Loucy (cell line): ENCODE results near the gene RASSF5.

ENCODE experiments used
- H2AFZ ChIP-seq: fragments of 200-600 bp; sonication (generic); 2 replicates; pipeline ENCODE4 v1.6.0; 2016; ENCODE audit warnings: antibody characterized with exemption, mild to moderate bottlenecking, low read length, moderate library complexity
- H3F3A ChIP-seq: fragments of 200-600 bp; 2 replicates; pipeline ENCODE4 v1.6.0; 2016; ENCODE audit warnings: antibody characterized with exemption, low read depth, mild to moderate bottlenecking
- H3K27me3 ChIP-seq: fragments of 200-600 bp; sonication (generic); 2 replicates; pipeline ENCODE4 v1.6.1; 2014; ENCODE audit warnings: low read length, mild to moderate bottlenecking; ENCODE audit not compliant: insufficient read depth, poor library complexity, severe bottlenecking
- H3K36me3 ChIP-seq: fragments of 200-600 bp; sonication (generic); 2 replicates; pipeline ENCODE4 v1.6.1; 2016; ENCODE audit warnings: low read length; ENCODE audit not compliant: insufficient read depth
- H3K4me1 ChIP-seq: fragments of 200-600 bp; sonication (generic); 2 replicates; pipeline ENCODE4 v1.5.1; 2014; ENCODE audit warnings: low read length, mild to moderate bottlenecking; ENCODE audit not compliant: insufficient read depth, poor library complexity, severe bottlenecking
- H3K4me2 ChIP-seq: fragments of 200-600 bp; sonication (generic); 2 replicates; pipeline ENCODE4 v1.6.0; 2014; ENCODE audit warnings: antibody characterized with exemption, low read length, low read depth, mild to moderate bottlenecking; ENCODE audit not compliant: poor library complexity, severe bottlenecking
- H3K4me3 ChIP-seq: fragments of 200-600 bp; sonication (generic); 2 replicates; pipeline ENCODE4 v1.5.1; 2014; ENCODE audit warnings: low read length, mild to moderate bottlenecking, mixed read lengths; ENCODE audit not compliant: poor library complexity, severe bottlenecking
- H3K79me2 ChIP-seq: fragments of 200-600 bp; sonication (generic); 2 replicates; pipeline ENCODE4 v1.6.1; 2014; ENCODE audit warnings: low read length; ENCODE audit not compliant: insufficient read depth
- H3K9ac ChIP-seq: fragments of 200-600 bp; sonication (generic); 2 replicates; pipeline ENCODE4 v1.6.0; 2014; ENCODE audit warnings: mild to moderate bottlenecking, low read depth, low read length, moderate library complexity; ENCODE audit not compliant: poor library complexity, severe bottlenecking
- H3K9me2 ChIP-seq: fragments of 200-600 bp; sonication (generic); replicated peaks from 2 replicates; pipeline ENCODE4 v1.6.1; 2016; ENCODE audit warnings: low read depth, low read length, mixed read lengths
- H3K9me3 ChIP-seq: fragments of 200-600 bp; sonication (generic); 2 replicates; pipeline ENCODE4 v1.6.1; 2014; ENCODE audit warnings: mild to moderate bottlenecking, antibody characterized with exemption, low read length, low read depth; ENCODE audit not compliant: insufficient read depth
- H4K20me1 ChIP-seq: fragments of 200-600 bp; sonication (generic); 2 replicates; pipeline ENCODE4 v1.6.0; 2014; ENCODE audit warnings: antibody characterized with exemption, low read length, mild to moderate bottlenecking; ENCODE audit not compliant: insufficient read depth, poor library complexity, severe bottlenecking
- EZH2phosphoT487 ChIP-seq: fragments of 200-600 bp; IDR thresholded peaks from 2 replicates; pipeline ENCODE4 v1.6.1; 2018; ENCODE audit warnings: antibody characterized with exemption, mild to moderate bottlenecking, moderate library complexity, borderline replicate concordance
- TF ChIP-seq, protein P1 (sequence below): fragments of 200-600 bp; sonication (generic); conservative IDR thresholded peaks from 2 replicates; pipeline ENCODE4 v1.5.1; 2014; ENCODE audit warnings: mild to moderate bottlenecking, antibody characterized with exemption, low read length

RASSF5 gene

DNA sequence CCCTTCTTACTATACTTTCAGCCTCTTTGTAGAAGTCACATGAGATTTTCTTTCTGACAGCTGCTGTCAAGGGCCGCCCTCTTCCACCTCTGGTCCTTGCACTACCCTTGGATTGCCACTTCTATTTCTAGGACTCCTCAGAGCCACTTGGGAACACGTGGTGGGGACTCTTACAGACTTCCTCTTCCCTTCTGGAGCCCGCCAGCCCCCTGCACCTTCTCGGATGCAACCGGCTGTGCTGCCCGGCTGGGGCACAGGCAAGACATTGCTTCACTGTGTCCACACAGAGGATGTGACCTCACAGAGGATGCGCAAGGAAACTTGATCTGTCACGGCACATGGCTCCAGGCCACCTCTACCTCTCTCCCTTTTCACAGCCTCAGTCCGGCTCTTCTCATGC, 39.4 kb upstream of the RASSF5 start:
- H3K4me3 ChIP-seq: no peak overlapping the region
- H3K9ac ChIP-seq: no peak overlapping the region
- H3K79me2 ChIP-seq: peaks cover 23% of the 10 kb centered on the region
- no peaks in the 10 kb centered on the region for H3K9me2 ChIP-seq
- no peaks in the 10 kb centered on the region for H3K27me3 ChIP-seq
- H3K4me2 ChIP-seq: no peak overlapping the region
- no peaks in the 10 kb centered on the region for H3K36me3 ChIP-seq
- peaks cover 60% of the 10 kb centered on the region for H3K4me1 ChIP-seq
- H3K9me3 ChIP-seq: no peaks in the 10 kb centered on the region
- peaks cover 13% of the 10 kb centered on the region for H4K20me1 ChIP-seq
- no peaks in the 10 kb centered on the region for H3F3A ChIP-seq
- no peak overlapping the region for H2AFZ ChIP-seq
- TF ChIP-seq, protein P1, sequence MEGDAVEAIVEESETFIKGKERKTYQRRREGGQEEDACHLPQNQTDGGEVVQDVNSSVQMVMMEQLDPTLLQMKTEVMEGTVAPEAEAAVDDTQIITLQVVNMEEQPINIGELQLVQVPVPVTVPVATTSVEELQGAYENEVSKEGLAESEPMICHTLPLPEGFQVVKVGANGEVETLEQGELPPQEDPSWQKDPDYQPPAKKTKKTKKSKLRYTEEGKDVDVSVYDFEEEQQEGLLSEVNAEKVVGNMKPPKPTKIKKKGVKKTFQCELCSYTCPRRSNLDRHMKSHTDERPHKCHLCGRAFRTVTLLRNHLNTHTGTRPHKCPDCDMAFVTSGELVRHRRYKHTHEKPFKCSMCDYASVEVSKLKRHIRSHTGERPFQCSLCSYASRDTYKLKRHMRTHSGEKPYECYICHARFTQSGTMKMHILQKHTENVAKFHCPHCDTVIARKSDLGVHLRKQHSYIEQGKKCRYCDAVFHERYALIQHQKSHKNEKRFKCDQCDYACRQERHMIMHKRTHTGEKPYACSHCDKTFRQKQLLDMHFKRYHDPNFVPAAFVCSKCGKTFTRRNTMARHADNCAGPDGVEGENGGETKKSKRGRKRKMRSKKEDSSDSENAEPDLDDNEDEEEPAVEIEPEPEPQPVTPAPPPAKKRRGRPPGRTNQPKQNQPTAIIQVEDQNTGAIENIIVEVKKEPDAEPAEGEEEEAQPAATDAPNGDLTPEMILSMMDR: no peak

DNA sequence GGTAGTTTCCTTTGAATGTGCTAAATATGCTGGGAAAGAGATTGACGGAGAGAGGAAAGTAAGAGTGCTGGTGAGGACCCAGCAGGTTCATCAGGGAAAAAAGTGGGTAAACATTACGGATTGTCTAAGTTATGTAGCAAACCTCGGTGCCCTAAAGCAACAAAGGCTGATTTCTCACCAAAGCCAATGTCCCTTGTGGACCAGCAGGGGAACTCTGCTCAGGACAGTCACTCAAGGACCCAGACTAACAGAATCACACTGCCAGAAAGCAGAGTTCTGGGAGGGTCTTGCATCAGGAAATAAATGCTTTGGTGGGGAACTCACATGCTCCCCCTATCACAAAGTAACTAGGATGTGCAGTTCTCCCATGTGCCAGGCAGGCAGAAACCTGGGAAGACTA, 38.8 kb upstream of the RASSF5 start:
- TF ChIP-seq EZH2phosphoT487: no peak
- TF ChIP-seq, protein P1: no peak; the same call in 1 of the 2 replicates
- H3K79me2 ChIP-seq: peaks cover 30% of the 10 kb centered on the region
- H3K9me3 ChIP-seq: no peaks in the 10 kb centered on the region
- no peaks in the 10 kb centered on the region for H3K9me2 ChIP-seq
- H3K27me3 ChIP-seq: no peaks in the 10 kb centered on the region
- no peaks in the 10 kb centered on the region for H3F3A ChIP-seq
- no peak overlapping the region for H3K4me3 ChIP-seq
- no peak overlapping the region for H3K4me2 ChIP-seq
- H3K4me1 ChIP-seq: peaks cover 65% of the 10 kb centered on the region
- H2AFZ ChIP-seq: no peak overlapping the region
- H3K9ac ChIP-seq: no peak overlapping the region
- H4K20me1 ChIP-seq: peaks cover 16% of the 10 kb centered on the region
- H3K36me3 ChIP-seq: no peaks in the 10 kb centered on the region; the same call in 1 of the 2 replicates

DNA sequence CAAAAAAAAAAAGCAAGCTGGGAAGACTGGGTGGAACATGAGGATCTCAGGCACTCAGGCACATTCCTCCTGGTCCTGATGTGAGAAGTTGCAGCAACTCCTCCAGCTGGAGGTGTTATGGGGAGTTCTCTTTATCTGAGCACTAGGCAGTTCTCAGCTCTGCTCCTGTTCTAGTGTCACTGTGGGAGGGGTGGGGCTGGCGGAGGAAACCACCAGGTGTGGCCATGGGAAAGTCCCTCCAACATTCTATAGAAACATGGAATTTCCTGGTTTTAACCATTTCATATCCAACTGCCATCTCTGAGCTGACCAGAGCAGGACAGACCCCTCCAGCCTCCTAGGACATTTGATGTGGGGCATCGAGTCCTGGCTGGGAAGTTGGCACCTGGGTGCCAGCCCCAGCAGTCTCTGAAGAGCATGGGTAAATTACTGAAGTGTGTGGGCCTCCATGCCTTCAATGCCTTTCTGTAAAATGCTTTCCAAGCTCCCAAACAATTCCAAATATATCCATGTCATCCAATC, 37.9 kb upstream of the RASSF5 start:
- no peaks in the 10 kb centered on the region for H3K9me2 ChIP-seq
- peaks cover 33% of the 10 kb centered on the region for H3K79me2 ChIP-seq
- no peak for TF ChIP-seq EZH2phosphoT487
- TF ChIP-seq, protein P1: no peak
- H3K27me3 ChIP-seq: no peaks in the 10 kb centered on the region
- peak overlapping the region; percentile 91 for H2AFZ ChIP-seq
- H3K9me3 ChIP-seq: no peaks in the 10 kb centered on the region
- H3K36me3 ChIP-seq: peaks cover 6% of the 10 kb centered on the region; the same call in 1 of the 2 replicates
- peaks cover 65% of the 10 kb centered on the region for H3K4me1 ChIP-seq
- peak overlapping the region; percentile 89 for H3K4me3 ChIP-seq
- peak overlapping the region; percentile 84 for H3K9ac ChIP-seq
- H3F3A ChIP-seq: no peaks in the 10 kb centered on the region
- peaks cover 16% of the 10 kb centered on the region for H4K20me1 ChIP-seq
- peak overlapping the region; percentile 94 for H3K4me2 ChIP-seq
